Suprapubic skin (tissue), 4 donors: ENCODE results near the gene IER3. TPM values are rescaled to one million over a fixed set of nuclear protein-coding genes. Genes with fewer than 3 reads are reported as not detected.
A peak's percentile ranks its signal among the peaks of the same experiment; 100 is the strongest.

Experiments
- DNase-seq, 2 donors: peaks; one replicate each; pipeline ENCODE4 v3.0.0-alpha.2; 2019; ENCODE audit warnings: low spot score in 2 of 2
- H3K27ac ChIP-seq: fragments of 200-600 bp; sonication (generic); one replicate; pipeline ENCODE4 v1.5.1; 2019
- H3K27me3 ChIP-seq: fragments of 200-600 bp; sonication (generic); one replicate; pipeline ENCODE4 v1.5.1; 2019
- H3K36me3 ChIP-seq: fragments of 200-600 bp; sonication (generic); one replicate; pipeline ENCODE4 v1.5.1; 2019
- H3K4me1 ChIP-seq: fragments of 200-600 bp; sonication (generic); one replicate; pipeline ENCODE4 v1.5.1; 2019
- H3K4me3 ChIP-seq: fragments of 200-600 bp; sonication (generic); one replicate; pipeline ENCODE4 v1.5.1; 2019; ENCODE audit warnings: mild to moderate bottlenecking
- H3K9me3 ChIP-seq: fragments of 200-600 bp; sonication (generic); one replicate; pipeline ENCODE4 v1.5.1; 2019
- EP300 ChIP-seq: sonication (generic); formaldehyde crosslinking; IDR thresholded peaks from one replicate; pipeline ENCODE4 v1.6.1; 2017; ENCODE audit warnings: antibody characterized with exemption
- POLR2A ChIP-seq, 2 donors: fragments of 450-650 bp; IDR thresholded peaks; one replicate each; pipeline ENCODE4 v1.6.1; 2017; ENCODE audit warnings: antibody characterized with exemption in 2 of 2, mild to moderate bottlenecking in 2 of 2, moderate library complexity in 2 of 2
- POLR2AphosphoS5 ChIP-seq, 3 donors: sonication (generic); formaldehyde crosslinking; IDR thresholded peaks; one replicate each; pipeline ENCODE4 v1.6.1; 2017; ENCODE audit warnings: antibody characterized with exemption in 3 of 3
- WGBS: methylation state at CpG from one replicate; pipeline ENCODE4 v1.1.5; 2018; 5-methylcytosine and 5-hydroxymethylcytosine counted together
- total RNA-seq, 4 donors: library from RNA; depleted of rRNA; stranded (reverse); fragments of >200 nt; gene quantifications; one replicate each; pipeline ENCODE4 v1.1.0, GENCODE V29; 2016
- TF ChIP-seq, protein P1 (sequence below), 2 donors: fragments of 200-600 bp in 1 of 2; fragments of 450-650 bp in 1 of 2; sonication (generic) in 1 of 2; IDR thresholded peaks; one replicate each; pipeline ENCODE4 v1.5.1; 2016 to 2019; ENCODE audit warnings: antibody characterized with exemption in 2 of 2, mild to moderate bottlenecking in 1 of 2, moderate library complexity in 1 of 2

IER3 gene
- total RNA-seq, 4 donors from 2014 or later = 22.0 to 86.2 (median 45.8) TPM

- Histone ChIP-seq H3K27ac (peak within 1 kb of the TSS; percentile 89), H3K4me1 (peaks cover 40% of the 10 kb centered on the region), H3K9me3 (no peaks in the 10 kb centered on the region), H3K27me3 (no peaks in the 10 kb centered on the region), H3K36me3 (peaks cover 24% of the 10 kb centered on the region), H3K4me3 (peak within 1 kb of the TSS; percentile 69)
- DNase-seq = peak; percentile 100
- WGBS = 0% methylated on average over 33 of the region's 48 CpGs
- TF ChIP-seq EP300 (no peak), POLR2AphosphoS5 (IDR thresholded peaks at IDR 0.05) (peak; percentile 7 to 99 (median 95)), POLR2A (IDR thresholded peaks at IDR 0.05) (peak in 1 of 2 donors; percentile 38)
- TF ChIP-seq, protein P1, sequence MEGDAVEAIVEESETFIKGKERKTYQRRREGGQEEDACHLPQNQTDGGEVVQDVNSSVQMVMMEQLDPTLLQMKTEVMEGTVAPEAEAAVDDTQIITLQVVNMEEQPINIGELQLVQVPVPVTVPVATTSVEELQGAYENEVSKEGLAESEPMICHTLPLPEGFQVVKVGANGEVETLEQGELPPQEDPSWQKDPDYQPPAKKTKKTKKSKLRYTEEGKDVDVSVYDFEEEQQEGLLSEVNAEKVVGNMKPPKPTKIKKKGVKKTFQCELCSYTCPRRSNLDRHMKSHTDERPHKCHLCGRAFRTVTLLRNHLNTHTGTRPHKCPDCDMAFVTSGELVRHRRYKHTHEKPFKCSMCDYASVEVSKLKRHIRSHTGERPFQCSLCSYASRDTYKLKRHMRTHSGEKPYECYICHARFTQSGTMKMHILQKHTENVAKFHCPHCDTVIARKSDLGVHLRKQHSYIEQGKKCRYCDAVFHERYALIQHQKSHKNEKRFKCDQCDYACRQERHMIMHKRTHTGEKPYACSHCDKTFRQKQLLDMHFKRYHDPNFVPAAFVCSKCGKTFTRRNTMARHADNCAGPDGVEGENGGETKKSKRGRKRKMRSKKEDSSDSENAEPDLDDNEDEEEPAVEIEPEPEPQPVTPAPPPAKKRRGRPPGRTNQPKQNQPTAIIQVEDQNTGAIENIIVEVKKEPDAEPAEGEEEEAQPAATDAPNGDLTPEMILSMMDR (IDR thresholded peaks at IDR 0.05) = peak; percentile 36 to 39
Observed at GRCh38 chr6:30717129-30717844, 27.1 kb downstream of the IER3 start, which contains the start of gene MDC1. TSS of gene MDC1 (minus strand) at chr6:30717281. CDS start at chr6:30715175, 2,106 bp downstream.

GRCh38 chr6:30716879-30717128, 27.5 kb downstream of the IER3 start:
- Histone ChIP-seq H3K4me1 (peaks cover 40% of the 10 kb centered on the region), H3K36me3 (peaks cover 29% of the 10 kb centered on the region), H3K9me3 (no peaks in the 10 kb centered on the region), H3K27me3 (no peaks in the 10 kb centered on the region), H3K4me3 (peak overlapping the region; percentile 69), H3K27ac (peak overlapping the region; percentile 89)
- TF ChIP-seq POLR2AphosphoS5 (IDR thresholded peaks at IDR 0.05) (no peak), POLR2A (IDR thresholded peaks at IDR 0.05) (no peak), EP300 (no peak)
- TF ChIP-seq, protein P1 (IDR thresholded peaks at IDR 0.05) = no peak
- 6% methylated on average over 4 of the region's 8 CpGs for WGBS
- DNase-seq = no peak

- TF ChIP-seq POLR2A (IDR thresholded peaks at IDR 0.05) = no peak
- TF ChIP-seq, protein P1 (IDR thresholded peaks at IDR 0.05) = no peak
- no peak for TF ChIP-seq POLR2AphosphoS5 (IDR thresholded peaks at IDR 0.05)
- TF ChIP-seq EP300 = no peak
- DNase-seq = no peak
- H3K27ac ChIP-seq = no peak overlapping the region
- WGBS = 94% methylated on average over 1 of the region's 1 CpG
- no peaks in the 10 kb centered on the region for H3K9me3 ChIP-seq
- peaks cover 36% of the 10 kb centered on the region for H3K4me1 ChIP-seq
- H3K27me3 ChIP-seq = no peaks in the 10 kb centered on the region
- H3K36me3 ChIP-seq = peaks cover 49% of the 10 kb centered on the region
- no peak overlapping the region for H3K4me3 ChIP-seq
Observed at GRCh38 chr6:30714263-30714662, 30.1 kb downstream of the IER3 start.

- DNase-seq = no peak
- Histone ChIP-seq H3K27ac (no peak overlapping the region), H3K9me3 (no peaks in the 10 kb centered on the region), H3K4me3 (no peak overlapping the region), H3K36me3 (peaks cover 56% of the 10 kb centered on the region), H3K27me3 (no peaks in the 10 kb centered on the region), H3K4me1 (peaks cover 20% of the 10 kb centered on the region)
- no peak for TF ChIP-seq POLR2AphosphoS5 (IDR thresholded peaks at IDR 0.05)
- no peak for TF ChIP-seq EP300
- no peak for TF ChIP-seq POLR2A (IDR thresholded peaks at IDR 0.05)
- TF ChIP-seq, protein P1 (IDR thresholded peaks at IDR 0.05) = no peak
- 60% methylated on average over 7 of the region's 7 CpGs for WGBS
Observed at GRCh38 chr6:30712441-30712945, 31.9 kb downstream of the IER3 start.

DNA sequence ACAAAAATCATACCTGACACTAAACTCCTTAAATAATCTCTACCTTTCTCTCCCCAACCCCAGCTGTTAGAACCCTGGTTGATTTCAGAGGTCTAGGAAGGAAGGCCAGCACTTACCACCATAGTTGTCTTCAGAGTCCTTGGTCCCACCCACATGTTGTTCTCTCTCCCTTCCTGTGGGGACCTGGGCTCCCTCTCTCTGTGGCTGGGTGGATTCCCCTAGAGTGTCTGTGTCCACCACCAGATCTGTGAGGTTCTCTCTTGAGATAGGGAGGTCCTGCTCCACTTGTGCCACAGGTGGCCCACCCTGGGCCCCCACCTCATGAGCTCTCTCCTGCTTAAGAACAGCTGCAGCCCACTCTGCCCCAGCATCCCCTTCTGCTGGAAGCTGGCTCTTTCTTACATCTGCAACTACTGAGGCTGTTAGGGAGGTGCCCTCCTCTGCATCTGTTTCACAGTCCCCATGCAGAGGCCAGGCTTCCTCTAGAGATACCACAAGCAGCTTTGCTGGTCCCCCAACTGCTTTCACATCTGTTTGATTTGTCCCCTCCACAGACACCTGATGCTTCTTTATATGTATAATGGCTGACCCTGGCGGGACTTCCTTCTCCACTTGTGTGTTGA, 32.5 kb downstream of the IER3 start:
- H3K9me3 ChIP-seq = no peaks in the 10 kb centered on the region
- peaks cover 20% of the 10 kb centered on the region for H3K4me1 ChIP-seq
- H3K27me3 ChIP-seq = no peaks in the 10 kb centered on the region
- TF ChIP-seq POLR2A (IDR thresholded peaks at IDR 0.05) (no peak), EP300 (no peak), POLR2AphosphoS5 (IDR thresholded peaks at IDR 0.05) (no peak)
- TF ChIP-seq, protein P1 (IDR thresholded peaks at IDR 0.05) = no peak
- WGBS = 65% methylated on average over 1 of the region's 1 CpG
- peaks cover 62% of the 10 kb centered on the region for H3K36me3 ChIP-seq
- no peak overlapping the region for H3K27ac ChIP-seq
- DNase-seq = no peak
- no peak overlapping the region for H3K4me3 ChIP-seq
